Naive thymus-derived CD4-positive, alpha-beta T cell (primary cell): ENCODE results near the gene RAB40B. TPM values are rescaled to one million over a fixed set of nuclear protein-coding genes. Genes with fewer than 3 reads are reported as not detected.

ENCODE experiments used
- ATAC-seq: fragments of 150-1000 bp; cut with Tn5 transposase; 2 replicates; pipeline ENCODE4 v1.10.0; 2021; ENCODE audit warnings: mild to moderate bottlenecking, moderate library complexity
- CTCF ChIA-PET: fragments of 350-600 bp; sonication (Branson Sonifier 250); formaldehyde crosslinking; loops from one replicate; lab custom pipeline; 2021; ENCODE audit warnings: antibody characterized with exemption; lab: Charles Lee
- POLR2A ChIA-PET: fragments of 350-600 bp; sonication (Branson Sonifier 250); formaldehyde crosslinking; loops from one replicate; lab custom pipeline; 2021; ENCODE audit warnings: antibody characterized with exemption, inconsistent platforms; lab: Charles Lee
- DNase-seq, 9 donors: peaks; one replicate each; pipeline versions ENCODE4 v3.0.0 to v3.0.0-alpha.2; 2020 to 2022; ENCODE audit warnings: mixed read lengths in 1 of 9
- H3K27ac ChIP-seq: one replicate; pipeline ENCODE4 v1.7.0; 2013; ENCODE audit warnings: mild to moderate bottlenecking, low read depth, low read length, moderate library complexity
- H3K27me3 ChIP-seq, 2 donors: one replicate each; pipeline ENCODE4 v1.7.0; 2013; ENCODE audit warnings: low read length in 2 of 2, mild to moderate bottlenecking in 2 of 2, moderate library complexity in 2 of 2; ENCODE audit not compliant: control insufficient read depth in 2 of 2, insufficient read depth in 2 of 2
- H3K36me3 ChIP-seq, 3 experiments: 1 replicate in 2 of 3; 2 replicates in 1 of 3; pipeline ENCODE4 v1.7.0; 2013; ENCODE audit warnings: low read length in 3 of 3, mild to moderate bottlenecking in 3 of 3, moderate library complexity in 1 of 3; ENCODE audit not compliant: insufficient read depth in 3 of 3, control insufficient read depth in 2 of 3
- H3K4me1 ChIP-seq, 2 donors: one replicate each; pipeline ENCODE4 v1.7.0; 2013; ENCODE audit warnings: low read length in 2 of 2, mild to moderate bottlenecking in 2 of 2, moderate library complexity in 1 of 2; ENCODE audit not compliant: control insufficient read depth in 2 of 2, insufficient read depth in 2 of 2
- H3K4me3 ChIP-seq: 2 replicates; pipeline ENCODE4 v1.7.0; 2013; ENCODE audit warnings: mild to moderate bottlenecking, low read length
- H3K9me3 ChIP-seq, 3 experiments: 1 replicate in 2 of 3; 2 replicates in 1 of 3; pipeline ENCODE4 v1.7.0; 2013; ENCODE audit warnings: low read length in 3 of 3; ENCODE audit not compliant: control insufficient read depth in 2 of 3
- H3K27ac Mint-ChIP-seq, 9 donors: one replicate each; pipeline ENCODE4 v1.8.0; 2020 to 2022; ENCODE audit warnings: mixed read lengths in 9 of 9, mild to moderate bottlenecking in 8 of 9, moderate library complexity in 5 of 9, inconsistent platforms in 2 of 9
- H3K27me3 Mint-ChIP-seq, 5 donors: one replicate each; pipeline ENCODE4 v1.8.0; 2021 to 2022; ENCODE audit warnings: mixed read lengths in 5 of 5, mild to moderate bottlenecking in 1 of 5
- H3K36me3 Mint-ChIP-seq, 5 donors: one replicate each; pipeline ENCODE4 v1.8.0; 2020 to 2022; ENCODE audit warnings: mixed read lengths in 5 of 5, mild to moderate bottlenecking in 3 of 5, inconsistent platforms in 1 of 5
- H3K4me1 Mint-ChIP-seq, 7 donors: one replicate each; pipeline ENCODE4 v1.8.0; 2020 to 2022; ENCODE audit warnings: mixed read lengths in 7 of 7, mild to moderate bottlenecking in 3 of 7, inconsistent platforms in 1 of 7
- H3K4me3 Mint-ChIP-seq, 10 donors: one replicate each; pipeline ENCODE4 v1.8.0; 2020 to 2022; ENCODE audit warnings: mild to moderate bottlenecking in 10 of 10, mixed read lengths in 10 of 10, moderate library complexity in 6 of 10, inconsistent platforms in 2 of 10
- H3K9me3 Mint-ChIP-seq, 11 donors: one replicate each; pipeline ENCODE4 v1.8.0; 2020 to 2022; ENCODE audit warnings: mixed read lengths in 11 of 11, mild to moderate bottlenecking in 4 of 11, inconsistent platforms in 1 of 11, moderate library complexity in 1 of 11
- intact Hi-C, 2 donors: fragments of 100-400 bp; cut with micrococcal nuclease; formaldehyde crosslinking; loops; one replicate each; pipeline ENCODE4 v1.15.1; 2023
- polyA plus RNA-seq, 2 donors: library from polyadenylated mRNA; unstranded; fragments of 300-500 nt; fragmentation: Illumina TruSeq; gene quantifications; one replicate each; pipeline ENCODE4 v1.2.3, GENCODE V29; 2021
- total RNA-seq, 6 experiments: library from RNA in 5 of 6; stranded (reverse) in 5 of 6; gene quantifications; 1 replicate in 5 of 6; 2 replicates in 1 of 6; pipeline ENCODE4 v1.2.3 and lab custom pipeline; 2021 to 2026

Gene RAB40B
- total and polyA plus RNA-seq, 7 experiments from 2014 or later: 1.3 to 6.1 (median 2.9) TPM

DNA sequence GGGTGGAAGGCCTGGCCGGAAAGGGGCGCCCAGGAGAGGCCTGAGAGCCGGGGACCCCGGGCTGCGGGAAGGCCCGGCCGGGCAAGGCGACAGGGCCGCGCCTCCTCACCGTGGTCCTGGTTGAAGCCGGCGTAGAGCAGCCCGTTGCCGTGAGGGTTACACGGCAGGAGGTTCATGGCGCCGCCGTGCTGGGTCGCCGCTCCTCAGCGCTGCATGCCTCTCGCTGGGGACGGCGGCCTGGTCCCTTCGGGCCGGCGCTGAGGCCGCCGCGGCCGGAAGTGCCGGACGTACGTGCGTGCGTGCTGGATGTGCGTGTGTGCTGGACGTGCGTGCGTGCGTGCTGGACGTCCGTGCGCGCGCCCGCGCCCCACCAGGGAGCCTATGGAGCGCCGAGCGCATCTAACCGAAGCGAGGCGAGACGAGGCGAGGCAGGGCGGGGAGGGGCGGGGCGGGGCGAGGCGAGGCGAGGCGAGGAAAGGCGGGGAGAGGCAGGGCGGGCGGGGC, 50.3 kb downstream of the RAB40B start, which contains the start of gene WDR45B:
Gene WDR45B (minus strand): TSS at position 280 of the 504 bp plus-strand sequence. CDS start 104 bp downstream, at position 176.
- Mint-ChIP-seq H3K27ac (peak within 1 kb of the TSS; percentile 65 to 88 (median 83)), H3K27me3 (no peaks in the 10 kb centered on the region), H3K9me3 (peaks cover 0 to 2% (median 0%) of the 10 kb centered on the region in 11 donors), H3K36me3 (peaks cover 0 to 10% (median 4%) of the 10 kb centered on the region in 5 donors), H3K4me3 (peak within 1 kb of the TSS; percentile 78 to 92 (median 84)), H3K4me1 (peaks cover 23 to 39% (median 30%) of the 10 kb centered on the region in 7 donors)
- no peaks in the 10 kb centered on the region for H3K27me3 ChIP-seq
- ATAC-seq: peak; percentile 97
- intact Hi-C loops: loop anchor here (1.0 to 10.0 kb wide), 9 partner anchors 50 to 403 kb away; partner anchors contain the start of genes CYBC1 (in 2 of the 2), FN3KRP (in 2 of the 2), RAB40B (in 2 of the 2) and TBCD (in 2 of the 2)
- peaks cover 11 to 22% of the 10 kb centered on the region in 2 donors for H3K4me1 ChIP-seq
- peak within 1 kb of the TSS; percentile 94 for H3K27ac ChIP-seq
- ChIA-PET CTCF (no interaction called here), POLR2A (interaction anchor here (1.3 kb wide), 1 partner anchor 69 kb away, joined by 6 read pairs; the partner anchor contains the start of gene FN3KRP)
- H3K4me3 ChIP-seq: peak within 1 kb of the TSS; percentile 90
- H3K9me3 ChIP-seq: no peaks in the 10 kb centered on the region
- peak; percentile 68 to 90 (median 87) for DNase-seq
- H3K36me3 ChIP-seq: peaks cover 0 to 20% (median 6%) of the 10 kb centered on the region in 3 experiments

DNA sequence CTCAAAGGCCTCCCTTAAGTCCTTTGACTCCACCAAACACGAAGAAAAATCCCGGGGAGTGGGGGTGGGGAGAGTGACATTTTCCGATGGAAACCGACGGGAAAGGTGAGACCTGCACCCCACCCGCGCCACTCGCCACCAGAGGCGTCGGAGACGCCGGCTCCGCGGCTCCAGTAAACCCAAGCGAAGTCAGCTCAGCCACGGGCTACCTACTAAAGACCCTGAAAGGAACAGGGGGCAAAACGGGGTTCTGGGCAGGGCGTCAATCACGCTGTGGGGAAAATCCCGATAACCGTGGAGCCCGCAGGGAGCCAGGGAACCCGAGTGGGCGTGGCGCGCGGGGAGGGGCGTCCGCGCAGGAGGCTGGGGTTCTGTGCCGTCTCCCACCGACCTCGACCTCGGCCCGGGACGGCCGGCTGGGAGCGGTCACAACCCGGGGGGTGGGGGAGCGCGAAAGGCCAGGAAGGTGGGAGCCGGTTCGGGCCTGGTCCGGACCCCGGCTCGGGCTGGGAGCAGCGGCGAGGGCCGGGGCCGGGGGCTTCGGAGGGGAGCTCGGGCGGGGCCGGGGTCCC, 50.8 kb downstream of the RAB40B start:
- H3K36me3 ChIP-seq: peaks cover 0 to 26% (median 10%) of the 10 kb centered on the region in 3 experiments
- peaks cover 0 to 2% (median 0%) of the 10 kb centered on the region in 11 donors for H3K9me3 Mint-ChIP-seq
- H3K4me3 ChIP-seq: peak overlapping the region; percentile 90
- H3K27ac Mint-ChIP-seq: peak overlapping the region; percentile 59 to 88 (median 77)
- peaks cover 11 to 22% of the 10 kb centered on the region in 2 donors for H3K4me1 ChIP-seq
- intact Hi-C loops: loop anchor here (1.0 to 10.0 kb wide), 9 partner anchors 51 to 404 kb away; partner anchors contain the start of genes CYBC1 (in 2 of the 2), FN3KRP (in 2 of the 2), RAB40B (in 2 of the 2) and TBCD (in 2 of the 2)
- peak overlapping the region; percentile 94 for H3K27ac ChIP-seq
- CTCF ChIA-PET: interaction anchor here (0.6 kb wide), 1 partner anchor 439 kb away, joined by 3 read pairs; no protein-coding TSS in a partner anchor
- no peaks in the 10 kb centered on the region for H3K27me3 Mint-ChIP-seq
- POLR2A ChIA-PET: interaction anchor here (1.3 kb wide), 1 partner anchor 69 kb away, joined by 6 read pairs; the partner anchor contains the start of gene FN3KRP
- peak overlapping the region; percentile 78 to 92 (median 84) for H3K4me3 Mint-ChIP-seq
- H3K27me3 ChIP-seq: no peaks in the 10 kb centered on the region
- peaks cover 0 to 12% (median 4%) of the 10 kb centered on the region in 5 donors for H3K36me3 Mint-ChIP-seq
- peak; percentile 18 to 76 (median 40) for DNase-seq
- no peaks in the 10 kb centered on the region for H3K9me3 ChIP-seq
- peaks cover 23 to 39% (median 32%) of the 10 kb centered on the region in 7 donors for H3K4me1 Mint-ChIP-seq
- peak; percentile 33 for ATAC-seq

DNA sequence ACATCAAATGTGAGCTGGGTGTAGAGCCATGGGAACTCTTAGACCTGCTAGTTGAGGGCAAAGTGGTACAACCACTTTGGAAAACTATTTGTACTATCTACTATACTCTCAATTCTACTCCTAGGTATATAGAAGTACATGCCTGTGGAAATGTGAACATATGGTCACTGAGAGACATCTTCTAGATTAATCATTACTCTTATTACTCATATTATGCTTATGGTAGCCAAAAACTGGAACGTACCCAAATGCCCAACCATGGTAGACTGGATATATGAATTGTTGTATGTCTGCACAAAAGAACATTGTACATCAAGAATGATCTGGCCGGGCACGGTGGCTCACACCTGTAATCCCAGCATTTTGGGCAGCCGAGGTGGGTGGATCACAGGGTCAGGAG, 53.0 kb downstream of the RAB40B start:
- Mint-ChIP-seq H3K27me3 (no peaks in the 10 kb centered on the region), H3K27ac (peak overlapping the region in 3 of 9 donors; percentile 21 to 33 (median 28)), H3K4me1 (peaks cover 23 to 46% (median 38%) of the 10 kb centered on the region in 7 donors), H3K36me3 (peaks cover 0 to 20% (median 9%) of the 10 kb centered on the region in 5 donors), H3K4me3 (peak overlapping the region; percentile 49 to 92 (median 78)), H3K9me3 (peaks cover 0 to 2% (median 0%) of the 10 kb centered on the region in 11 donors)
- ChIA-PET CTCF (no interaction called here), POLR2A (no interaction called here)
- no peaks in the 10 kb centered on the region for H3K9me3 ChIP-seq
- peaks cover 0 to 47% (median 16%) of the 10 kb centered on the region in 3 experiments for H3K36me3 ChIP-seq
- DNase-seq: no peak
- H3K4me3 ChIP-seq: no peak overlapping the region
- peaks cover 11 to 25% of the 10 kb centered on the region in 2 donors for H3K4me1 ChIP-seq
- no peak overlapping the region for H3K27ac ChIP-seq
- no peak for ATAC-seq
- intact Hi-C loops: loop anchor here in 1 of 2 donors (10.0 kb wide), 1 partner anchor 151 kb away; no protein-coding TSS in a partner anchor
- no peaks in the 10 kb centered on the region for H3K27me3 ChIP-seq

DNA sequence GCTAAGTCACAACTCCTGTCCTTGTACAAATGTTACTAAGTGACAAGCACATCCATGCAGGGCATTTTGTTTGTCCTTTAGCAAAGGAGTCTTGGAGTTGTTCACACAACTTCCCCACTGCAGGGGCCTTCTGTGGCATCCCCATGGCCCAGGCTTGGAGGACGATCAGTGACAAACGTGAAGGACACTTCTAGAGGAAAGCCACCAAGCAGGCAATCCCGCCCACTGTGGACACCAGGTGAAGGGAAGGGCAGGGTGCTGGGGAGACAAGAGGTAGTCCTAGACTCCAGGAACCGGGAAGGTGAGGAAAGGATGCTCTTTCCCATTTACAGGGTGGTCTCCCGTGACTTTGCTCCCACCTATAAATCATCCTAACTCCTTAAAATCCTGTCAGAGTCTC, 54.4 kb downstream of the RAB40B start:
- intact Hi-C loops: loop anchor here in 1 of 2 donors (10.0 kb wide), 1 partner anchor 149 kb away; no protein-coding TSS in a partner anchor
- H3K9me3 ChIP-seq: no peaks in the 10 kb centered on the region
- H3K9me3 Mint-ChIP-seq: peaks cover 0 to 1% (median 0%) of the 10 kb centered on the region in 11 donors
- ChIA-PET CTCF (no interaction called here), POLR2A (no interaction called here)
- H3K27me3 ChIP-seq: no peaks in the 10 kb centered on the region
- peaks cover 27 to 59% (median 39%) of the 10 kb centered on the region in 7 donors for H3K4me1 Mint-ChIP-seq
- no peak overlapping the region for H3K27ac ChIP-seq
- H3K36me3 Mint-ChIP-seq: peaks cover 0 to 30% (median 18%) of the 10 kb centered on the region in 5 donors
- H3K4me1 ChIP-seq: peaks cover 11 to 25% of the 10 kb centered on the region in 2 donors
- ATAC-seq (no peak), DNase-seq (no peak)
- H3K27me3 Mint-ChIP-seq: no peaks in the 10 kb centered on the region
- H3K36me3 ChIP-seq: peaks cover 0 to 60% (median 16%) of the 10 kb centered on the region in 3 experiments
- peak overlapping the region in 1 of 10 donors; percentile 34 for H3K4me3 Mint-ChIP-seq
- H3K4me3 ChIP-seq: no peak overlapping the region
- no peak overlapping the region for H3K27ac Mint-ChIP-seq

DNA sequence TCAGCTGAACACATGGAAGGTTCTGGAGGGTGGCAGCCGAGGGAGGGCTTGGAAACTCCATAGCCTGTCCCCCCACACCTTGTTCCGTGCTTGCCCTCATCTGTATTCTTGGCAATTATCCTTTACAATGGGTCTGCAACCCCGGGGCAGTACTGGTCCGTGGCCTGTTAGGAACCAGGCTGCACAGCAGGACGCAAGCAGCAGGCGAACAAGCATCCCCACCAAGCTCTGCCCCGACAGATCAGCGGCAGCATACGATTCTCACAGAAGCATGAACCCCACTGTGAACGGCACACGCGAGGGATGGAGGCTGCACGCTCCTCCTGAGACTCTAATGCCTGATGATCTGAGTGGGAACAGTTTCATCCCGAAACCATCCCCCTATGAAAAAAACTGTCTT, 56.5 kb downstream of the RAB40B start:
- peaks cover 34 to 70% (median 42%) of the 10 kb centered on the region in 7 donors for H3K4me1 Mint-ChIP-seq
- POLR2A ChIA-PET: interaction anchor here (0.6 kb wide), 1 partner anchor 16 kb away, joined by 3 read pairs; no protein-coding TSS in a partner anchor

DNA sequence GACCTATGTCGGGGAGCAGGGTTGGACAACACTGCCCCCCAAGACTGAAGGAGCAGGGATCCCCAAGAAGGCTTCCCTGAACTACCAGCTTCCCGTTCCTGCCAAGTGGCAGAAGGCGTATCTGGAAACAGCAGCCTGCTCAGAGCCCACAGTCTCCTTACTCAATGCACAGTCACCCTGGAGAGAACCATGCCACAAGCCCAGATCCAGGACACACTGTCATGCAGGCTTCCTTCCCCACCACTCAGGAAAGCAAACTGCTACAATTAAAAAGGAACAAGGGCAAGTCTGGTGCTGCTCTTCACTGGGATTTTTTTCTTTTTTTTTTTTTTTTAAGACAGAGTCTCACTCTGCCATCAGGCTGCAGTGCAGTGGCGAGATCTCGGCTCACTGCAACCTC, 58.5 kb downstream of the RAB40B start:
- no peak for DNase-seq
- no peak for ATAC-seq
- Histone ChIP-seq H3K27me3 (no peaks in the 10 kb centered on the region), H3K4me1 (peaks cover 0 to 4% of the 10 kb centered on the region in 2 donors), H3K27ac (no peak overlapping the region), H3K9me3 (no peaks in the 10 kb centered on the region), H3K4me3 (no peak overlapping the region), H3K36me3 (peaks cover 0 to 66% (median 16%) of the 10 kb centered on the region in 3 experiments)
- peaks cover 23 to 63% (median 33%) of the 10 kb centered on the region in 7 donors for H3K4me1 Mint-ChIP-seq
- intact Hi-C loops: loop anchor here in 1 of 2 donors (10.0 kb wide), 1 partner anchor 145 kb away; no protein-coding TSS in a partner anchor
- no peak overlapping the region for H3K27ac Mint-ChIP-seq
- H3K4me3 Mint-ChIP-seq: peak overlapping the region in 1 of 10 donors; percentile 25
- ChIA-PET POLR2A (interaction anchor here (0.7 kb wide), 1 partner anchor 225 kb away, joined by 5 read pairs; no protein-coding TSS in a partner anchor), CTCF (no interaction called here)
- H3K36me3 Mint-ChIP-seq: peaks cover 12 to 51% (median 36%) of the 10 kb centered on the region in 5 donors
- H3K27me3 Mint-ChIP-seq: no peaks in the 10 kb centered on the region
- peaks cover 0 to 11% (median 0%) of the 10 kb centered on the region in 11 donors for H3K9me3 Mint-ChIP-seq

More for the DNA sequence above, 56.5 kb downstream of the RAB40B start:
- ATAC-seq (no peak), DNase-seq (no peak)
- Mint-ChIP-seq H3K27ac (no peak overlapping the region), H3K4me3 (no peak overlapping the region), H3K36me3 (peaks cover 6 to 40% (median 26%) of the 10 kb centered on the region in 5 donors), H3K27me3 (no peaks in the 10 kb centered on the region), H3K9me3 (peaks cover 0 to 6% (median 0%) of the 10 kb centered on the region in 11 donors)
- CTCF ChIA-PET: no interaction called here
- Histone ChIP-seq H3K27ac (no peak overlapping the region), H3K36me3 (peaks cover 0 to 62% (median 16%) of the 10 kb centered on the region in 3 experiments), H3K27me3 (no peaks in the 10 kb centered on the region), H3K4me1 (peaks cover 11 to 18% of the 10 kb centered on the region in 2 donors), H3K9me3 (no peaks in the 10 kb centered on the region), H3K4me3 (no peak overlapping the region)
- intact Hi-C loops: loop anchor here in 1 of 2 donors (10.0 kb wide), 1 partner anchor 147 kb away; no protein-coding TSS in a partner anchor
